Measurements from ENCODE around the gene RPL7L1. TPM values are rescaled to one million over a fixed set of nuclear protein-coding genes. Genes with fewer than 3 reads are reported as not detected.

RPL7L1 gene
- total RNA-seq, 1 donor from 2014 or later: 82.8 TPM

DNA sequence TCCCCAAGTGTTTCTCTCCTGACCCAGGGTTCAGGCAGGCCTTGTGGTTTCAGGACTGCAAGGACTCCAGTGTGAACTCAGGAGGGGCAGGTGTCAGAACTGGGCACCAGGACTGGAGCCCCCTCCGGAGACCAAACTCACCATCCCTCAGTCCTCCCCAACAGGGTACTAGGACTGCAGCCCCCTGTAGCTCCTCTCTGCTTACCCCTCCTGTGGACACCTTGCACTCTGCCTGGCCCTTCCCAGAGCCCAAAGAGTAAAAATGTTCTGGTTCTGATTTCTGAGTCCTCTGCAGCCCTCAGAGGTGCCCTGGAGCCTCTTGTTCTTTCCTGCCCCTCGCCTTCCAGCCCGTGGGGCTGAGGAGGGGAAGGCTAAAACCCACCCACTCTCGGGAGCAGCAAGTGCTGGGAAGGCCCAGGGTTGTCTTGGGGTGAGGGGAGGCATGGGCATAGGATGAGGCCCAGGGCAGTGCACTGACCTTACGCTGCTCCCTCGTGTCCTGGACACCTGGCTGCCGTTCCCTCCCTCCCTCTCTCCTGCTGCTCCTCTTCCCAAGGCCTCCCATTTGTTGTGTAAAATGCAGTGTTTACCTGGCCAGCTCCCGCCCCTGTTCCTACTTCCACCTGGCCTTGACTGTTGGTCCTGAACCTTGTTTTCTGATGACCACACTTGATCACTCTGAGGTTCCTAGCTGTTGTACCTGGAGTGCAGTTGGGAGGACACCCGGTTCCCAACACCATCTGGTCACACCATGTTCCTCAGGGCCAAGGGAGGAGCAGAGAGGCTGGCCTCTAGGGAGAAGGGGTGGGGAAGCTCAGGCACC lies 59.8 kb downstream of the RPL7L1 start:
- DNase-seq (ENCODE audit: low spot score, unreplicated experiment): no peak
- TF ChIP-seq, protein P1, sequence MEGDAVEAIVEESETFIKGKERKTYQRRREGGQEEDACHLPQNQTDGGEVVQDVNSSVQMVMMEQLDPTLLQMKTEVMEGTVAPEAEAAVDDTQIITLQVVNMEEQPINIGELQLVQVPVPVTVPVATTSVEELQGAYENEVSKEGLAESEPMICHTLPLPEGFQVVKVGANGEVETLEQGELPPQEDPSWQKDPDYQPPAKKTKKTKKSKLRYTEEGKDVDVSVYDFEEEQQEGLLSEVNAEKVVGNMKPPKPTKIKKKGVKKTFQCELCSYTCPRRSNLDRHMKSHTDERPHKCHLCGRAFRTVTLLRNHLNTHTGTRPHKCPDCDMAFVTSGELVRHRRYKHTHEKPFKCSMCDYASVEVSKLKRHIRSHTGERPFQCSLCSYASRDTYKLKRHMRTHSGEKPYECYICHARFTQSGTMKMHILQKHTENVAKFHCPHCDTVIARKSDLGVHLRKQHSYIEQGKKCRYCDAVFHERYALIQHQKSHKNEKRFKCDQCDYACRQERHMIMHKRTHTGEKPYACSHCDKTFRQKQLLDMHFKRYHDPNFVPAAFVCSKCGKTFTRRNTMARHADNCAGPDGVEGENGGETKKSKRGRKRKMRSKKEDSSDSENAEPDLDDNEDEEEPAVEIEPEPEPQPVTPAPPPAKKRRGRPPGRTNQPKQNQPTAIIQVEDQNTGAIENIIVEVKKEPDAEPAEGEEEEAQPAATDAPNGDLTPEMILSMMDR (IDR thresholded peaks at IDR 0.05; ENCODE audit: unreplicated experiment): no peak
- Mint-ChIP-seq H3K27me3 (no peaks in the 10 kb centered on the region), H3K36me3 (ENCODE audit: insufficient read depth) (peaks cover 8% of the 10 kb centered on the region), H3K9me3 (ENCODE audit: low read depth) (no peaks in the 10 kb centered on the region), H3K27ac (no peak overlapping the region), H3K4me1 (ENCODE audit: low read depth) (no peaks in the 10 kb centered on the region), H3K4me3 (ENCODE audit: low read depth) (no peak overlapping the region)

Other genes starting within 250 kb of the RPL7L1 start
- gene PRPH2, start 157.0 kb upstream of the RPL7L1 start, total RNA-seq: 0.13 TPM in 1 of 2 replicates, not detected in the other
- 26.8 and 28.4 TPM in 2 replicates for gene TBCC, start 133.5 kb upstream of the RPL7L1 start, total RNA-seq
- gene BICRAL, start 97.6 kb upstream of the RPL7L1 start, total RNA-seq: 13.2 and 14.4 TPM in 2 replicates
- not detected in 2 replicates for gene PTCRA, start 36.4 kb downstream of the RPL7L1 start, total RNA-seq
- gene CNPY3, start 49.9 kb downstream of the RPL7L1 start, total RNA-seq: 61.5 and 64.1 TPM in 2 replicates
- 1.3 and 1.7 TPM in 2 replicates for gene GNMT, start 81.1 kb downstream of the RPL7L1 start, total RNA-seq
- gene PEX6, start 99.6 kb downstream of the RPL7L1 start, total RNA-seq: 29.8 and 32.3 TPM in 2 replicates
- gene PPP2R5D, start 105.0 kb downstream of the RPL7L1 start, total RNA-seq: 52.2 and 53.6 TPM in 2 replicates
- gene MEA1, start 134.3 kb downstream of the RPL7L1 start, total RNA-seq: 64.0 and 68.4 TPM in 2 replicates
- gene KLHDC3, start 134.6 kb downstream of the RPL7L1 start, total RNA-seq: 86.8 and 91.1 TPM in 2 replicates
- gene RRP36, start 142.0 kb downstream of the RPL7L1 start, total RNA-seq: 60.6 and 62.4 TPM in 2 replicates
- 58.9 and 60.9 TPM in 2 replicates for gene CUL7, start 174.2 kb downstream of the RPL7L1 start, total RNA-seq
- gene MRPL2, start 179.8 kb downstream of the RPL7L1 start, total RNA-seq: 45.2 and 52.2 TPM in 2 replicates
- gene KLC4, start 180.0 kb downstream of the RPL7L1 start, total RNA-seq: 71.9 and 73.8 TPM in 2 replicates
- gene PTK7, start 196.7 kb downstream of the RPL7L1 start, total RNA-seq: 141 and 142 TPM in 2 replicates